H7 (cell line): ENCODE measurements around the gene PTCHD4. TPM values are rescaled to one million over a fixed set of nuclear protein-coding genes. Genes with fewer than 3 reads are reported as not detected.

Experiments
- DNase-seq: peaks from one replicate; pipeline ENCODE4 v3.0.0; 2012
- H3K27me3 ChIP-seq: 2 replicates; pipeline ENCODE4 v1.6.0; 2011; ENCODE audit warnings: mild to moderate bottlenecking, low read length; ENCODE audit not compliant: control insufficient read depth, insufficient read depth
- H3K36me3 ChIP-seq: replicated peaks from 2 replicates; pipeline ENCODE4 v1.5.1; 2011; ENCODE audit warnings: low read length; ENCODE audit not compliant: control insufficient read depth, insufficient read depth
- H3K4me3 ChIP-seq: 2 replicates; pipeline ENCODE4 v1.5.1; 2011; ENCODE audit warnings: low read depth, mild to moderate bottlenecking, control low read depth, low read length, moderate library complexity; ENCODE audit not compliant: insufficient read depth
- total RNA-seq: library from RNA; depleted of rRNA; stranded (reverse); fragments of >200 nt; shearing (Covaris generic); gene quantifications from 2 replicates; pipeline ENCODE4 v1.2.3, GENCODE V29; 2014

Gene PTCHD4
- total RNA-seq, 1 experiment from 2014 or later = 0.17 TPM

- no peak for DNase-seq
- H3K27me3 ChIP-seq = no peaks in the 10 kb centered on the region
- no peaks in the 10 kb centered on the region for H3K36me3 ChIP-seq
- no peak overlapping the region for H3K4me3 ChIP-seq
Measured at GRCh38 chr6:48080227-48081009, 30.6 kb downstream of the PTCHD4 start.

GRCh38 chr6:48078120-48078519, 32.9 kb downstream of the PTCHD4 start:
- Histone ChIP-seq H3K36me3 (no peaks in the 10 kb centered on the region), H3K27me3 (no peaks in the 10 kb centered on the region), H3K4me3 (no peak overlapping the region)
- no peak for DNase-seq

GRCh38 chr6:48075181-48075580, 35.8 kb downstream of the PTCHD4 start:
- no peaks in the 10 kb centered on the region for H3K36me3 ChIP-seq

GRCh38 chr6:48073976-48074767, 36.8 kb downstream of the PTCHD4 start:
- H3K27me3 ChIP-seq = peaks cover 5% of the 10 kb centered on the region
- no peak for DNase-seq
- H3K4me3 ChIP-seq = no peak overlapping the region
- no peaks in the 10 kb centered on the region for H3K36me3 ChIP-seq

More at GRCh38 chr6:48075181-48075580, 35.8 kb downstream of the PTCHD4 start:
- H3K27me3 ChIP-seq = no peaks in the 10 kb centered on the region; the same call in 1 of the 2 replicates
- no peak overlapping the region for H3K4me3 ChIP-seq
- DNase-seq = no peak

GRCh38 chr6:48071833-48072232, 39.2 kb downstream of the PTCHD4 start:
- H3K36me3 ChIP-seq = no peaks in the 10 kb centered on the region
- DNase-seq = no peak
- H3K4me3 ChIP-seq = no peak overlapping the region
- H3K27me3 ChIP-seq = peaks cover 26% of the 10 kb centered on the region

- peak; percentile 38 for DNase-seq
- Histone ChIP-seq H3K36me3 (no peaks in the 10 kb centered on the region), H3K27me3 (peaks cover 26% of the 10 kb centered on the region), H3K4me3 (peak overlapping the region; percentile 12; the same call in 1 of the 2 replicates)
Measured at GRCh38 chr6:48069280-48069679, 41.7 kb downstream of the PTCHD4 start.

- peak overlapping the region; percentile 42 for H3K4me3 ChIP-seq
- peak; percentile 72 for DNase-seq
- H3K27me3 ChIP-seq = peaks cover 26% of the 10 kb centered on the region
- H3K36me3 ChIP-seq = no peaks in the 10 kb centered on the region
Measured at GRCh38 chr6:48068278-48069251, 42.4 kb downstream of the PTCHD4 start.

GRCh38 chr6:48067886-48068277, 43.1 kb downstream of the PTCHD4 start:
- no peak for DNase-seq
- H3K27me3 ChIP-seq = peaks cover 26% of the 10 kb centered on the region
- no peaks in the 10 kb centered on the region for H3K36me3 ChIP-seq
- H3K4me3 ChIP-seq = no peak overlapping the region; the same call in 1 of the 2 replicates

- Histone ChIP-seq H3K27me3 (peaks cover 26% of the 10 kb centered on the region), H3K4me3 (no peak overlapping the region), H3K36me3 (no peaks in the 10 kb centered on the region)
- DNase-seq = no peak
Measured at GRCh38 chr6:48067148-48067712, 43.8 kb downstream of the PTCHD4 start.

- no peak for DNase-seq
Measured at GRCh38 chr6:48061265-48061990, 49.6 kb downstream of the PTCHD4 start.

More at GRCh38 chr6:48061265-48061990, 49.6 kb downstream of the PTCHD4 start:
- Histone ChIP-seq H3K27me3 (no peaks in the 10 kb centered on the region), H3K4me3 (no peak overlapping the region), H3K36me3 (no peaks in the 10 kb centered on the region)
